GM19452 (cell line): ENCODE measurements around the gene CCDC74B.
"Not testable (repeated sequence)": the region's sequence is repeated elsewhere in the genome, so short reads cannot be mapped to it uniquely, and the experiment has no call there.

Source experiments
- ATAC-seq: cut with Tn5 transposase; IDR thresholded peaks from one replicate; pipeline ENCODE4 v1.9.1; 2021; ENCODE audit not compliant: unreplicated experiment

CCDC74B gene

GRCh38 chr2:130102597-130103363 is 42.1 kb downstream of the CCDC74B start:
- not testable (repeated sequence) for ATAC-seq
